Smooth muscle cell of the umbilical artery (primary cell): ENCODE data around the gene HP. TPM values are rescaled to one million over a fixed set of nuclear protein-coding genes. Genes with fewer than 3 reads are reported as not detected.

Source experiments
- total RNA-seq: library from RNA; depleted of rRNA; stranded (reverse); fragments of >200 nt; gene quantifications from 2 replicates; pipeline ENCODE4 v1.2.3, GENCODE V29; 2014

HP gene, protein sequence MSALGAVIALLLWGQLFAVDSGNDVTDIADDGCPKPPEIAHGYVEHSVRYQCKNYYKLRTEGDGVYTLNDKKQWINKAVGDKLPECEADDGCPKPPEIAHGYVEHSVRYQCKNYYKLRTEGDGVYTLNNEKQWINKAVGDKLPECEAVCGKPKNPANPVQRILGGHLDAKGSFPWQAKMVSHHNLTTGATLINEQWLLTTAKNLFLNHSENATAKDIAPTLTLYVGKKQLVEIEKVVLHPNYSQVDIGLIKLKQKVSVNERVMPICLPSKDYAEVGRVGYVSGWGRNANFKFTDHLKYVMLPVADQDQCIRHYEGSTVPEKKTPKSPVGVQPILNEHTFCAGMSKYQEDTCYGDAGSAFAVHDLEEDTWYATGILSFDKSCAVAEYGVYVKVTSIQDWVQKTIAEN
- not detected in 2 replicates for total RNA-seq

GRCh38 chr16:72054254-72054847 is at the start of gene HP:
TSS of gene HP (plus strand) at chr16:72054505. CDS start at chr16:72054653, 148 bp downstream.

DNA sequence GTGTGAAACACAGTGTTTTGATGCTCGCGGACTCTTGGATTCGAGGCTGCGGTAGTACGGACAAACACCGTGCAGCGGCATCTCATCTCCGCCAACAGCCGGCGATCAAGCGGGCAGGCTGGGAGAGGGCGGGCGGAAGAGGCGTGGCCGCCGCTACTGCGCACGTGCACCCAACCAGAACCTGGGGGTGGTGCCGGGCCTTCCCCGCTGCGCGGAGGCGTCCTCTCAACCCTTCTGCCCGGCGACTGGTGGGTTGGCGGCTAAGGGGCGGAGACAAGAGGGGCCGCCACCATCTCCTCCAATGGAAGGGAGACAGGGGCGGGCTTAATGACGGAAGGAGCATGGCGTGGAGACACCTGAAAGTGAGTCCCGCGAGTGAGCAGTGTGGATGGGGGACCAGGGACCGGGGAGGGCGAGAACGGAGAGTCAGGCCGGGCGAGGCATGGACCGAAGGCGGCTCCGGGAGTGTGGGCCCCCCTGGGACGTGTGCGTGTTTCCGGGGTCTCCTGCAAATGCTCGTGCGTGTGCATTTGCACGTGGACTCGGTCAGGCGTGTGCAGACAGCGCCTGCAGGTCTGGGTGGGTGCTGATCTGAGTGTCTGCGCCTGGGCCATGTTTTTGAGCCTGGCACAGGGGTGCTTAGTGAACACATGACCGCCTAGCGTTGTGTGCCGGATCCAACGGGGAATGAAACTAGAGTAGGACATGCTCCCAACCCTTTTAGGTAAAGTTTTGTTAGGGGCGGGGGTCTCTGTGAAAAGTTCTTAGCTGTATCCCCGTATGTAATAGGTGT is 45.7 kb upstream of the HP start, which contains the start of gene DHODH:
Gene DHODH, plus strand, starts transcription at position 321 of the 793 bp plus-strand sequence. Its CDS starts 21 bp downstream, at position 342.

GRCh38 chr16:72093448-72094265 is 39.4 kb downstream of the HP start, which contains the start of the genes DHX38 and TXNL4B:
TSS of gene DHX38 (plus strand) at chr16:72093847. CDS start at chr16:72096158, 2,311 bp downstream.
TSS of gene TXNL4B (minus strand) at chr16:72093620. CDS start at chr16:72090749, 2,871 bp downstream.

Other genes with a start within 250 kb of the HP start
- gene AP1G1, start 245.7 kb upstream of the HP start, total RNA-seq = 70.7 and 93.5 TPM in 2 replicates
- gene ATXN1L, start 208.5 kb upstream of the HP start, total RNA-seq = 9.8 and 14.3 TPM in 2 replicates
- 4.1 and 6.8 TPM in 2 replicates for gene ZNF821, start 170.3 kb upstream of the HP start, total RNA-seq
- gene IST1, start 159.0 kb upstream of the HP start, total RNA-seq = 174 and 206 TPM in 2 replicates
- not detected in 2 replicates for gene PKD1L3, start 54.1 kb upstream of the HP start, total RNA-seq
- 2.7 and 5.3 TPM in 2 replicates for gene DHODH, start 45.8 kb upstream of the HP start, total RNA-seq
- not detected in 2 replicates for gene HPR, start 8.7 kb downstream of the HP start, total RNA-seq
- gene TXNL4B, start 39.1 kb downstream of the HP start, total RNA-seq = 7.1 and 7.5 TPM in 2 replicates
- gene DHX38, start 39.3 kb downstream of the HP start, total RNA-seq = 72.8 and 97.7 TPM in 2 replicates
- gene PMFBP1, start 117.7 kb downstream of the HP start, total RNA-seq = 0.46 TPM in 1 of 2 replicates, not detected in the other